HepG2 (cell line): Measurements from ENCODE around the gene RPS10. TPM values are rescaled to one million over a fixed set of nuclear protein-coding genes. Genes with fewer than 3 reads are reported as not detected.

Source experiments
- ATRX ChIP-seq: sonication (generic); formaldehyde crosslinking; IDR thresholded peaks from 2 replicates; pipeline ENCODE4 v1.4.0; 2020; ENCODE audit warnings: missing genetic modification reagents, borderline replicate concordance
- CHD4 ChIP-seq: fragments of 200-600 bp; sonication (generic); IDR thresholded peaks from 2 replicates; pipeline ENCODE4 v1.7.0; 2017; ENCODE audit warnings: mild to moderate bottlenecking, low read length, borderline replicate concordance
- DNMT3B ChIP-seq: conservative IDR thresholded peaks from 2 replicates; pipeline ENCODE4 v1.6.1; 2016; ENCODE audit warnings: missing biosample characterization, control low read depth
- ETV5 ChIP-seq: IDR thresholded peaks from 2 replicates; pipeline ENCODE4 v1.6.1; 2018; ENCODE audit warnings: missing biosample characterization, missing genetic modification reagents, inconsistent platforms, borderline replicate concordance
- GABPB1 ChIP-seq: IDR thresholded peaks from 2 replicates; pipeline ENCODE4 v1.6.1; 2016; ENCODE audit warnings: mild to moderate bottlenecking, missing genetic modification reagents, moderate library complexity, missing compliant biosample characterization
- HMGA1 ChIP-seq: sonication (generic); formaldehyde crosslinking; conservative IDR thresholded peaks from 2 replicates; pipeline ENCODE4 v1.4.0; 2020; ENCODE audit warnings: missing genetic modification reagents
- MAF1 ChIP-seq: sonication (generic); formaldehyde crosslinking; IDR thresholded peaks from 2 replicates; pipeline ENCODE4 v1.5.0; 2020; ENCODE audit warnings: missing genetic modification reagents, borderline replicate concordance
- MAZ ChIP-seq, 2 experiments: sonication (generic) in 1 of 2; formaldehyde crosslinking in 1 of 2; IDR thresholded peaks; 2 replicates each; pipeline versions ENCODE4 v1.5.0 to v1.6.1; 2012 to 2020; ENCODE audit warnings: low read depth in 2 of 2, mild to moderate bottlenecking in 2 of 2, borderline replicate concordance in 1 of 2, improper control_type of control experiment in 1 of 2, low read length in 1 of 2, missing genetic modification reagents in 1 of 2, moderate library complexity in 1 of 2
- MTF2 ChIP-seq: sonication (generic); formaldehyde crosslinking; IDR thresholded peaks from 2 replicates; pipeline ENCODE4 v1.5.0; 2020; ENCODE audit warnings: missing genetic modification reagents, borderline replicate concordance
- PAWR ChIP-seq: sonication (generic); formaldehyde crosslinking; IDR thresholded peaks from 2 replicates; pipeline ENCODE4 v1.4.0; 2020; ENCODE audit warnings: missing genetic modification reagents, mild to moderate bottlenecking, borderline replicate concordance
- TCF12 ChIP-seq, 2 experiments: fragments of 450-650 bp in 1 of 2; sonication (generic) in 1 of 2; formaldehyde crosslinking in 1 of 2; IDR thresholded peaks; 2 replicates each; pipeline versions ENCODE4 v1.6.1 to v1.8.0; 2017 to 2022; ENCODE audit warnings: antibody characterized with exemption in 1 of 2, mild to moderate bottlenecking in 1 of 2, missing genetic modification reagents in 1 of 2, moderate library complexity in 1 of 2
- ZC3H13 ChIP-seq: sonication (generic); formaldehyde crosslinking; IDR thresholded peaks from 2 replicates; pipeline ENCODE4 v1.8.1; 2023; ENCODE audit warnings: mild to moderate bottlenecking, missing genetic modification reagents, moderate library complexity
- ZKSCAN8 ChIP-seq: IDR thresholded peaks from 2 replicates; pipeline ENCODE4 v1.6.1; 2016; ENCODE audit warnings: borderline replicate concordance, missing genetic modification reagents, missing compliant biosample characterization
- ZNF20 ChIP-seq: sonication (generic); formaldehyde crosslinking; IDR thresholded peaks from 2 replicates; pipeline ENCODE4 v1.4.0; 2020; ENCODE audit warnings: mild to moderate bottlenecking, moderate library complexity, missing genetic modification reagents
- ZNF326 ChIP-seq: sonication (generic); formaldehyde crosslinking; IDR thresholded peaks from 2 replicates; pipeline ENCODE4 v1.4.0; 2020; ENCODE audit warnings: missing genetic modification reagents, borderline replicate concordance
- ZNF382 ChIP-seq: sonication (generic); formaldehyde crosslinking; IDR thresholded peaks from 2 replicates; pipeline ENCODE4 v1.5.0; 2020; ENCODE audit warnings: missing genetic modification reagents, mild to moderate bottlenecking, borderline replicate concordance
- ZNF713 ChIP-seq: sonication (generic); formaldehyde crosslinking; IDR thresholded peaks from 2 replicates; pipeline ENCODE4 v1.4.0; 2020; ENCODE audit warnings: mild to moderate bottlenecking, missing genetic modification reagents
- ZNF879 ChIP-seq: sonication (generic); formaldehyde crosslinking; IDR thresholded peaks from 2 replicates; pipeline ENCODE4 v1.8.1; 2023; ENCODE audit warnings: missing genetic modification reagents
- polyA plus RNA-seq, 8 experiments: library from polyadenylated mRNA; depleted of rRNA in 3 of 8; stranded (reverse) in 7 of 8; unstranded in 1 of 8; fragments of >200 nt; fragmentation: Illumina TruSeq in 4 of 8; extraction: Trizol in 4 of 8; gene quantifications; 2 replicates each; pipeline versions ENCODE4 v1.2.1 to v1.2.3, GENCODE V29; 2011 to 2016; ENCODE audit warnings: low read depth in 4 of 8, missing spikeins in 1 of 8, mixed read lengths in 1 of 8; ENCODE audit not compliant: insufficient read depth in 1 of 8
- total RNA-seq, 5 experiments: library from RNA; depleted of rRNA; stranded (reverse); fragments of >200 nt; fragmentation: Illumina TruSeq; extraction: Trizol; gene quantifications; 2 replicates each; pipeline ENCODE4 v1.2.3, GENCODE V29; 2016; ENCODE audit warnings: low read depth in 1 of 5
- TF ChIP-seq, protein P1 (sequence below): sonication (generic); formaldehyde crosslinking; conservative IDR thresholded peaks from 2 replicates; pipeline ENCODE4 v1.4.0; 2020; ENCODE audit warnings: missing genetic modification reagents
- TF ChIP-seq, protein P2 (sequence below): sonication (generic); formaldehyde crosslinking; IDR thresholded peaks from 2 replicates; pipeline ENCODE4 v1.4.0; 2020; ENCODE audit warnings: missing genetic modification reagents, borderline replicate concordance
- TF ChIP-seq, protein P3 (sequence below): sonication (generic); formaldehyde crosslinking; IDR thresholded peaks from 2 replicates; pipeline ENCODE4 v1.5.0; 2020; ENCODE audit warnings: mild to moderate bottlenecking, missing genetic modification reagents, moderate library complexity

Gene RPS10
- total and polyA plus RNA-seq, 2 of the 13 experiments (the other 11 are each of a cell fraction or from before 2014, with no cell fraction given): 2,909 to 4,648 TPM

DNA sequence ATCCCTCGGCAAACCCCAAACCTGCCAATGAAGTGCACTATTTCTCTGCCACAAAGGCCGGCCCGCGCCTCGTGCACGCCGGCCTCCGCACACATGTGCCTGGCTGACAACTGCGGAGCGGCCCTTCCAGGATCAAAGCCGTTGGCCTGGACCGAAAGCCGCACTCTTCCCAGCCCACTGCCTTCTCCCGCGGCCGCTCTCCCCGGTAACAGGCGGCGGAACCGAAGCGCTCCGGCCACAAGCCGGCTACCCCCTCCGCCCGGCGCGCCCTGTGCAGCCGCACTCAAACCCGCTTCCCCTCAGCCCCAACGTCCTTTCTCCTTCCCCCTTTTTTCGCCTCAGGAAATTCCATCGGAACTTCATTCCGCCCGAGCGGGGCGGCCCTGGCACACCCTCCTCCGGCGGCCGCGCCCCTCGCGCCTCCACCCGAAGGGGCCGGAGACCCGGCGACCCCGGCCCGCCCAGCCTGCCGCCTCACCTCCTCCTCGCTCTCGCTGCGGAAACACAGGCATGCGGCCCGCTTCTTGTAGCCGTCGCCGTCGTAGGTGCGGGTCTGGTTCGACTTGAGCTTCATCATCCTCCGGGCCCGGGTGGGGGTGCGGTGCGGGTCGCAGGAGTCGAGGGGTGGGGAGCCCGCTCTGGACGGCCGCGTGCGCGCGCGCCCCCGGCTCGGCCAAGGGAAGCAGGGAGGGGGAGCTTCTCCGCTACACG is 33.9 kb downstream of the RPS10 start (continued):
- TF ChIP-seq MAZ (IDR thresholded peaks at IDR 0.05; ENCODE audit: borderline replicate concordance, low read depth, low read length): no peak
- TF ChIP-seq MAZ (CRISPR knock-in tag; IDR thresholded peaks at IDR 0.05; ENCODE audit: low read depth): no peak
- peak; percentile 49; the same call in 1 of the 2 replicates for TF ChIP-seq DNMT3B (CRISPR knock-in tag)
- TF ChIP-seq PAWR (CRISPR knock-in tag): no peak
- TF ChIP-seq ETV5 (CRISPR knock-in tag): no peak
- TF ChIP-seq ZNF879 (CRISPR knock-in tag): peak; percentile 84; the same call in 1 of the 2 replicates
- TF ChIP-seq ZC3H13 (CRISPR knock-in tag): peak; percentile 13; the same call in 1 of the 2 replicates
- TF ChIP-seq CHD4: 0 out of 2 replicates have a peak, but pooled peaks have one; percentile 6
- peak; percentile 66 for TF ChIP-seq GABPB1 (CRISPR knock-in tag)
- no peak for TF ChIP-seq ZNF382 (CRISPR knock-in tag)
- TF ChIP-seq, protein P1, sequence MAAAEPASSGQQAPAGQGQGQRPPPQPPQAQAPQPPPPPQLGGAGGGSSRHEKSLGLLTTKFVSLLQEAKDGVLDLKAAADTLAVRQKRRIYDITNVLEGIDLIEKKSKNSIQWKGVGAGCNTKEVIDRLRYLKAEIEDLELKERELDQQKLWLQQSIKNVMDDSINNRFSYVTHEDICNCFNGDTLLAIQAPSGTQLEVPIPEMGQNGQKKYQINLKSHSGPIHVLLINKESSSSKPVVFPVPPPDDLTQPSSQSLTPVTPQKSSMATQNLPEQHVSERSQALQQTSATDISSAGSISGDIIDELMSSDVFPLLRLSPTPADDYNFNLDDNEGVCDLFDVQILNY (CRISPR knock-in tag): 0 out of 2 replicates have a peak, but pooled peaks have one; percentile 36
- TF ChIP-seq ZNF20: 0 out of 2 replicates have a peak, but pooled peaks have one; percentile 48
- no peak for TF ChIP-seq ATRX (CRISPR knock-in tag)
- TF ChIP-seq, protein P2, sequence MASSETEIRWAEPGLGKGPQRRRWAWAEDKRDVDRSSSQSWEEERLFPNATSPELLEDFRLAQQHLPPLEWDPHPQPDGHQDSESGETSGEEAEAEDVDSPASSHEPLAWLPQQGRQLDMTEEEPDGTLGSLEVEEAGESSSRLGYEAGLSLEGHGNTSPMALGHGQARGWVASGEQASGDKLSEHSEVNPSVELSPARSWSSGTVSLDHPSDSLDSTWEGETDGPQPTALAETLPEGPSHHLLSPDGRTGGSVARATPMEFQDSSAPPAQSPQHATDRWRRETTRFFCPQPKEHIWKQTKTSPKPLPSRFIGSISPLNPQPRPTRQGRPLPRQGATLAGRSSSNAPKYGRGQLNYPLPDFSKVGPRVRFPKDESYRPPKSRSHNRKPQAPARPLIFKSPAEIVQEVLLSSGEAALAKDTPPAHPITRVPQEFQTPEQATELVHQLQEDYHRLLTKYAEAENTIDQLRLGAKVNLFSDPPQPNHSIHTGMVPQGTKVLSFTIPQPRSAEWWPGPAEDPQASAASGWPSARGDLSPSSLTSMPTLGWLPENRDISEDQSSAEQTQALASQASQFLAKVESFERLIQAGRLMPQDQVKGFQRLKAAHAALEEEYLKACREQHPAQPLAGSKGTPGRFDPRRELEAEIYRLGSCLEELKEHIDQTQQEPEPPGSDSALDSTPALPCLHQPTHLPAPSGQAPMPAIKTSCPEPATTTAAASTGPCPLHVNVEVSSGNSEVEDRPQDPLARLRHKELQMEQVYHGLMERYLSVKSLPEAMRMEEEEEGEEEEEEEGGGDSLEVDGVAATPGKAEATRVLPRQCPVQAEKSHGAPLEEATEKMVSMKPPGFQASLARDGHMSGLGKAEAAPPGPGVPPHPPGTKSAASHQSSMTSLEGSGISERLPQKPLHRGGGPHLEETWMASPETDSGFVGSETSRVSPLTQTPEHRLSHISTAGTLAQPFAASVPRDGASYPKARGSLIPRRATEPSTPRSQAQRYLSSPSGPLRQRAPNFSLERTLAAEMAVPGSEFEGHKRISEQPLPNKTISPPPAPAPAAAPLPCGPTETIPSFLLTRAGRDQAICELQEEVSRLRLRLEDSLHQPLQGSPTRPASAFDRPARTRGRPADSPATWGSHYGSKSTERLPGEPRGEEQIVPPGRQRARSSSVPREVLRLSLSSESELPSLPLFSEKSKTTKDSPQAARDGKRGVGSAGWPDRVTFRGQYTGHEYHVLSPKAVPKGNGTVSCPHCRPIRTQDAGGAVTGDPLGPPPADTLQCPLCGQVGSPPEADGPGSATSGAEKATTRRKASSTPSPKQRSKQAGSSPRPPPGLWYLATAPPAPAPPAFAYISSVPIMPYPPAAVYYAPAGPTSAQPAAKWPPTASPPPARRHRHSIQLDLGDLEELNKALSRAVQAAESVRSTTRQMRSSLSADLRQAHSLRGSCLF: 0 out of 2 replicates have a peak, but pooled peaks have one; percentile 58
- no peak for TF ChIP-seq TCF12 (IDR thresholded peaks at IDR 0.05)
- TF ChIP-seq TCF12 (CRISPR knock-in tag; IDR thresholded peaks at IDR 0.05): peak; percentile 15; the same call in 1 of the 2 replicates
- TF ChIP-seq ZKSCAN8: no peak
- TF ChIP-seq HMGA1: no peak
- TF ChIP-seq, protein P3, sequence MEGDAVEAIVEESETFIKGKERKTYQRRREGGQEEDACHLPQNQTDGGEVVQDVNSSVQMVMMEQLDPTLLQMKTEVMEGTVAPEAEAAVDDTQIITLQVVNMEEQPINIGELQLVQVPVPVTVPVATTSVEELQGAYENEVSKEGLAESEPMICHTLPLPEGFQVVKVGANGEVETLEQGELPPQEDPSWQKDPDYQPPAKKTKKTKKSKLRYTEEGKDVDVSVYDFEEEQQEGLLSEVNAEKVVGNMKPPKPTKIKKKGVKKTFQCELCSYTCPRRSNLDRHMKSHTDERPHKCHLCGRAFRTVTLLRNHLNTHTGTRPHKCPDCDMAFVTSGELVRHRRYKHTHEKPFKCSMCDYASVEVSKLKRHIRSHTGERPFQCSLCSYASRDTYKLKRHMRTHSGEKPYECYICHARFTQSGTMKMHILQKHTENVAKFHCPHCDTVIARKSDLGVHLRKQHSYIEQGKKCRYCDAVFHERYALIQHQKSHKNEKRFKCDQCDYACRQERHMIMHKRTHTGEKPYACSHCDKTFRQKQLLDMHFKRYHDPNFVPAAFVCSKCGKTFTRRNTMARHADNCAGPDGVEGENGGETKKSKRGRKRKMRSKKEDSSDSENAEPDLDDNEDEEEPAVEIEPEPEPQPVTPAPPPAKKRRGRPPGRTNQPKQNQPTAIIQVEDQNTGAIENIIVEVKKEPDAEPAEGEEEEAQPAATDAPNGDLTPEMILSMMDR (CRISPR knock-in tag): 0 out of 2 replicates have a peak, but pooled peaks have one; percentile 18
- TF ChIP-seq MTF2 (CRISPR knock-in tag): 0 out of 2 replicates have a peak, but pooled peaks have one; percentile 53
- peak; percentile 76; the same call in 1 of the 2 replicates for TF ChIP-seq MAF1 (CRISPR knock-in tag)
- no peak for TF ChIP-seq ZNF713 (CRISPR knock-in tag)
- no peak for TF ChIP-seq ZNF326 (CRISPR knock-in tag)
